Transverse colon (tissue), 4 donors: ENCODE data around the gene AZU1.

Experiments
- CTCF ChIP-seq, 5 experiments: fragments of 200-600 bp in 3 of 5; fragments of 450-650 bp in 2 of 5; sonication (generic) in 3 of 5; IDR thresholded peaks; 1 replicate in 2 of 5; 2 replicates in 3 of 5; pipeline ENCODE4 v1.5.1; 2016 to 2017; ENCODE audit warnings: antibody characterized with exemption in 5 of 5, inconsistent platforms in 3 of 5, mild to moderate bottlenecking in 2 of 5, moderate library complexity in 1 of 5
- POLR2A ChIP-seq: fragments of 450-650 bp; IDR thresholded peaks from one replicate; pipeline ENCODE4 v1.6.1; 2016; ENCODE audit warnings: antibody characterized with exemption, mild to moderate bottlenecking, moderate library complexity
- POLR2AphosphoS5 ChIP-seq, 3 donors: sonication (generic); formaldehyde crosslinking; IDR thresholded peaks; one replicate each; pipeline ENCODE4 v1.6.1; 2016; ENCODE audit warnings: antibody characterized with exemption in 3 of 3

GRCh38 chr19:854549-854948 is 26.9 kb downstream of the AZU1 start:
- no peak for TF ChIP-seq CTCF (IDR thresholded peaks at IDR 0.05)
- no peak for TF ChIP-seq POLR2A
- no peak for TF ChIP-seq POLR2AphosphoS5 (IDR thresholded peaks at IDR 0.05)
